H1 (cell line): Measurements from ENCODE around the gene CD248. TPM values are rescaled to one million over a fixed set of nuclear protein-coding genes. Genes with fewer than 3 reads are reported as not detected.

Source experiments
- CTCF ChIA-PET: fragments of 300-600 bp; sonication (Branson Sonifier 250); formaldehyde crosslinking; loops from one replicate; lab custom pipeline; 2021; ENCODE audit not compliant: partially characterized antibody; lab: Charles Lee
- POLR2A ChIA-PET: fragments of 300-600 bp; sonication (Branson Sonifier 250); formaldehyde crosslinking; loops from one replicate; lab custom pipeline; 2021; ENCODE audit warnings: inconsistent platforms; ENCODE audit not compliant: partially characterized antibody; lab: Charles Lee
- DNase-seq, 2 experiments: peaks; one replicate each; pipeline versions ENCODE4 v3.0.0 to v3.0.0-alpha.2; 2010 to 2022; ENCODE audit warnings: low spot score in 2 of 2, low read depth in 1 of 2, mixed read lengths in 1 of 2
- FAIRE-seq: peaks from 2 replicates; lab custom pipeline; 2011; peaks lifted over from hg19 to GRCh38; lab: Jason Lieb, UNC
- H2AFZ ChIP-seq: 2 replicates; pipeline ENCODE4 v1.8.1; 2012; ENCODE audit warnings: low read length, inconsistent platforms
- H2AK5ac ChIP-seq: 2 replicates; pipeline ENCODE4 v1.6.1; 2013; ENCODE audit warnings: low read depth, low read length
- H2BK120ac ChIP-seq: replicated peaks from 2 replicates; pipeline ENCODE3; 2013; ENCODE audit warnings: low read depth, low read length, inconsistent platforms
- H2BK12ac ChIP-seq: 2 replicates; pipeline ENCODE4 v1.6.1; 2013; ENCODE audit warnings: low read depth, low read length
- H2BK15ac ChIP-seq: 2 replicates; pipeline ENCODE4 v1.6.1; 2013; ENCODE audit warnings: low read length
- H2BK20ac ChIP-seq: 2 replicates; pipeline ENCODE4 v1.6.1; 2013; ENCODE audit warnings: low read length
- H2BK5ac ChIP-seq: 2 replicates; pipeline ENCODE4 v1.6.1; 2013; ENCODE audit warnings: low read depth, low read length
- H3K14ac ChIP-seq: 2 replicates; pipeline ENCODE4 v1.6.1; 2013; ENCODE audit warnings: inconsistent platforms; ENCODE audit not compliant: insufficient read length
- H3K18ac ChIP-seq: 2 replicates; pipeline ENCODE4 v1.6.1; 2013; ENCODE audit warnings: low read length; ENCODE audit errors: extremely low read depth
- H3K23ac ChIP-seq: 2 replicates; pipeline ENCODE4 v1.6.1; 2013; ENCODE audit warnings: inconsistent platforms; ENCODE audit not compliant: insufficient read length
- H3K23me2 ChIP-seq: 2 replicates; pipeline ENCODE4 v1.6.1; 2013; ENCODE audit warnings: low read depth, low read length
- H3K27ac ChIP-seq: 2 replicates; pipeline ENCODE4 v1.6.1; 2011; ENCODE audit warnings: low read depth, low read length, inconsistent platforms
- H3K27me3 ChIP-seq, 4 experiments: replicated peaks in 1 of 4; 1 replicate in 1 of 4; 2 replicates in 3 of 4; pipeline versions ENCODE4 v1.6.1 to v1.8.1; 2011 to 2013; ENCODE audit warnings: low read length in 3 of 4, mild to moderate bottlenecking in 3 of 4, inconsistent platforms in 2 of 4, mixed read lengths in 2 of 4, moderate library complexity in 1 of 4; ENCODE audit not compliant: control insufficient read depth in 3 of 4, insufficient read depth in 3 of 4; ENCODE audit errors: extremely low read depth in 1 of 4
- H3K36me3 ChIP-seq, 4 experiments: 2 replicates each; pipeline versions ENCODE4 v1.6.1 to v1.8.1; 2011 to 2013; ENCODE audit warnings: mild to moderate bottlenecking in 4 of 4, low read length in 3 of 4, moderate library complexity in 2 of 4, control low read depth in 1 of 4, inconsistent platforms in 1 of 4; ENCODE audit not compliant: insufficient read depth in 4 of 4, control insufficient read depth in 2 of 4
- H3K4ac ChIP-seq: replicated peaks from 2 replicates; pipeline ENCODE3; 2013; ENCODE audit warnings: low read length, low read depth, mixed read lengths, inconsistent platforms; ENCODE audit not compliant: insufficient read length
- H3K4me1 ChIP-seq, 4 experiments: replicated peaks in 1 of 4; 1 replicate in 1 of 4; 2 replicates in 3 of 4; pipeline versions ENCODE4 v1.6.1 to v1.8.1; 2011 to 2013; ENCODE audit warnings: low read length in 3 of 4, inconsistent platforms in 2 of 4, mixed read lengths in 1 of 4; ENCODE audit not compliant: insufficient read depth in 4 of 4, control insufficient read depth in 3 of 4
- H3K4me2 ChIP-seq, 2 experiments: 2 replicates each; pipeline versions ENCODE4 v1.6.1 to v1.8.1; 2011 to 2013; ENCODE audit warnings: low read depth in 2 of 2, low read length in 2 of 2, control low read depth in 1 of 2, inconsistent platforms in 1 of 2, mild to moderate bottlenecking in 1 of 2; ENCODE audit not compliant: insufficient read depth in 1 of 2
- H3K4me3 ChIP-seq, 4 experiments: fragments of 200-600, 300-600 bp in 1 of 4; sonication (generic), shearing (Covaris generic), sonication (Bioruptor Twin) in 1 of 4; 2 replicates each; pipeline versions ENCODE4 v1.5.1 to v1.8.1; 2011 to 2016; ENCODE audit warnings: low read length in 4 of 4, low read depth in 3 of 4, control low read depth in 2 of 4, inconsistent platforms in 2 of 4, mild to moderate bottlenecking in 2 of 4, mixed read lengths in 1 of 4, moderate library complexity in 1 of 4; ENCODE audit not compliant: insufficient read depth in 2 of 4; ENCODE audit errors: extremely low read depth in 1 of 4
- H3K56ac ChIP-seq: replicated peaks from 2 replicates; pipeline ENCODE3; 2013; ENCODE audit warnings: low read depth, mild to moderate bottlenecking, mixed read lengths, low read length, inconsistent platforms; ENCODE audit not compliant: insufficient read length
- H3K79me1 ChIP-seq: 2 replicates; pipeline ENCODE4 v1.6.1; 2013; ENCODE audit warnings: low read depth, low read length, control low read depth
- H3K79me2 ChIP-seq, 2 experiments: 2 replicates each; pipeline versions ENCODE4 v1.6.1 to v1.8.1; 2012 to 2013; ENCODE audit warnings: low read length in 2 of 2, mild to moderate bottlenecking in 2 of 2, inconsistent platforms in 1 of 2; ENCODE audit not compliant: insufficient read depth in 2 of 2, control insufficient read depth in 1 of 2
- H3K9ac ChIP-seq, 4 experiments: replicated peaks in 1 of 4; 1 replicate in 1 of 4; 2 replicates in 3 of 4; pipeline versions ENCODE4 v1.6.1 to v1.8.1; 2011 to 2013; ENCODE audit warnings: low read depth in 3 of 4, low read length in 3 of 4, control low read depth in 2 of 4, mild to moderate bottlenecking in 2 of 4, moderate library complexity in 2 of 4, inconsistent platforms in 1 of 4; ENCODE audit errors: extremely low read depth in 1 of 4
- H3K9me3 ChIP-seq, 2 experiments: 2 replicates each; pipeline versions ENCODE4 v1.6.1 to v1.8.1; 2012 to 2013; ENCODE audit warnings: mild to moderate bottlenecking in 2 of 2, moderate library complexity in 2 of 2, control low read depth in 1 of 2, inconsistent platforms in 1 of 2, low read depth in 1 of 2, low read length in 1 of 2, mixed read lengths in 1 of 2; ENCODE audit not compliant: insufficient read depth in 2 of 2
- H4K20me1 ChIP-seq, 2 experiments: replicated peaks in 1 of 2; 2 replicates each; pipeline versions ENCODE3 to v1.8.1; 2011 to 2013; ENCODE audit warnings: inconsistent platforms in 2 of 2, low read length in 2 of 2, mild to moderate bottlenecking in 1 of 2; ENCODE audit not compliant: insufficient read depth in 2 of 2, control insufficient read depth in 1 of 2
- H4K5ac ChIP-seq: 2 replicates; pipeline ENCODE4 v1.6.1; 2013; ENCODE audit warnings: low read length, low read depth, mixed read lengths, inconsistent platforms; ENCODE audit not compliant: insufficient read length
- H4K8ac ChIP-seq: 2 replicates; pipeline ENCODE4 v1.8.0; 2013; ENCODE audit warnings: mild to moderate bottlenecking, moderate library complexity, low read length, inconsistent platforms; ENCODE audit not compliant: insufficient read depth; ENCODE audit errors: extremely low read depth
- H4K91ac ChIP-seq: replicated peaks from 2 replicates; pipeline ENCODE3; 2013; ENCODE audit warnings: low read length, mixed read lengths, inconsistent platforms; ENCODE audit not compliant: insufficient read length
- ASH2L ChIP-seq: fragments of 200-600, 300-600 bp; sonication (generic); IDR thresholded peaks from one replicate; pipeline ENCODE4 v1.7.1; 2017; ENCODE audit warnings: low read length
- CHD2 ChIP-seq: IDR thresholded peaks from 2 replicates; pipeline ENCODE4 v1.6.1; 2012; ENCODE audit warnings: low read length, improper control_type of control experiment
- CTCF ChIP-seq, 3 experiments: IDR thresholded peaks; 1 replicate in 2 of 3; 2 replicates in 1 of 3; pipeline versions ENCODE4 v1.5.1 to v1.6.1; 2011; ENCODE audit warnings: low read length in 3 of 3, mild to moderate bottlenecking in 3 of 3, inconsistent platforms in 2 of 3, low read depth in 1 of 3, moderate library complexity in 1 of 3; ENCODE audit not compliant: insufficient read depth in 1 of 3; ENCODE audit errors: control extremely low read depth in 1 of 3
- FOSL1 ChIP-seq: IDR thresholded peaks from 2 replicates; pipeline ENCODE4 v1.6.1; 2011; ENCODE audit warnings: mild to moderate bottlenecking, low read depth, low read length, moderate library complexity; ENCODE audit not compliant: insufficient read depth
- GABPA ChIP-seq: IDR thresholded peaks from 2 replicates; pipeline ENCODE4 v1.6.1; 2011; ENCODE audit warnings: mild to moderate bottlenecking, low read length, moderate library complexity, borderline replicate concordance; ENCODE audit not compliant: insufficient read depth
- KDM4A ChIP-seq: IDR thresholded peaks from one replicate; pipeline ENCODE4 v1.7.1; 2012; ENCODE audit warnings: low read depth, mild to moderate bottlenecking, moderate library complexity, low read length, inconsistent platforms; ENCODE audit not compliant: severe bottlenecking
- POLR2A ChIP-seq, 2 experiments: IDR thresholded peaks; 1 replicate in 1 of 2; 2 replicates in 1 of 2; pipeline ENCODE4 v1.6.1; 2011; ENCODE audit warnings: low read depth in 2 of 2, low read length in 2 of 2, mild to moderate bottlenecking in 2 of 2; ENCODE audit errors: control extremely low read depth in 1 of 2
- SAP30 ChIP-seq: fragments of 300-600 bp; sonication (generic); IDR thresholded peaks from 2 replicates; pipeline ENCODE4 v1.7.1; 2012; ENCODE audit warnings: low read length, moderate library complexity, mild to moderate bottlenecking, inconsistent platforms; ENCODE audit not compliant: insufficient read depth, insufficient replicate concordance
- SP4 ChIP-seq: IDR thresholded peaks from 2 replicates; pipeline ENCODE4 v1.6.1; 2012; ENCODE audit warnings: low read length, inconsistent platforms
- ZNF274 ChIP-seq: IDR thresholded peaks from 2 replicates; pipeline ENCODE4 v1.7.0; 2012; ENCODE audit warnings: low read length, borderline replicate concordance; ENCODE audit errors: extremely low read depth
- WGBS, 2 experiments: shearing (Covaris generic) in 1 of 2; methylation state at CpG; one replicate each; pipeline versions ENCODE4 v1.1.6 to v1.1.7; 2013 to 2015; ENCODE audit warnings: low lambda C conversion rate in 2 of 2, mixed read lengths in 2 of 2, inconsistent platforms in 1 of 2, low coverage in 1 of 2, missing lambda C conversion rate in 1 of 2; ENCODE audit not compliant: insufficient replicate concordance in 2 of 2, insufficient coverage in 1 of 2, insufficient read length in 1 of 2; ENCODE audit errors: extremely low coverage in 1 of 2, missing lambda C conversion rate in 1 of 2; 5-methylcytosine and 5-hydroxymethylcytosine counted together
- polyA plus RNA-seq, 7 experiments: library from polyadenylated mRNA; depleted of rRNA in 3 of 7; stranded (reverse) in 5 of 7; unstranded in 2 of 7; fragments of >200 nt in 5 of 7; fragments of 200-250 nt in 2 of 7; gene quantifications; 1 replicate in 5 of 7; 2 replicates in 1 of 7; 4 replicates in 1 of 7; pipeline versions ENCODE4 v1.2.1 to v1.2.3, GENCODE V29; 2011 to 2013; ENCODE audit warnings: missing spikeins in 2 of 7, mixed read lengths in 2 of 7
- total RNA-seq: library from RNA; stranded (reverse); fragmentation: NEBNext Ultra II Directional; extraction: Animal tissue kit (Norgen Biotek cat#: 25700); gene quantifications from 2 replicates; pipeline ENCODE4 v1.2.1, GENCODE V29; 2021
- TF ChIP-seq, protein P1 (sequence below): IDR thresholded peaks from 2 replicates; pipeline ENCODE4 v1.6.1; 2011; ENCODE audit warnings: low read depth, mild to moderate bottlenecking, low read length; ENCODE audit not compliant: insufficient read depth

CD248 gene
- total and polyA plus RNA-seq, 2 of the 8 experiments (the other 6 are each of a cell fraction or from before 2014, with no cell fraction given): 2.7 to 3.9 TPM

GRCh38 chr11:66290330-66290621, 26.6 kb downstream of the CD248 start:
- POLR2A ChIA-PET: interaction anchor here (1.6 to 4.5 kb wide), 4 partner anchors 10 to 42 kb away, joined by 8 to 29 read pairs (median 18); partner anchors contain the start of gene RAB1B
- CTCF ChIA-PET: interaction anchor here (1.0 to 6.9 kb wide), 6 partner anchors 8 to 68 kb away, joined by 3 to 57 read pairs (median 6); no protein-coding TSS in a partner anchor
- no peaks in the 10 kb centered on the region for H3K36me3 ChIP-seq
- TF ChIP-seq SAP30 (no peak), ZNF274 (no peak), CHD2 (no peak), CTCF (IDR thresholded peaks at IDR 0.05; ENCODE audit: control extremely low read depth in 1 of 3, insufficient read depth in 1 of 3, low read depth in 1 of 3, low read length in 3 of 3) (no peak), ASH2L (no peak), GABPA (no peak), KDM4A (no peak), POLR2A (IDR thresholded peaks at IDR 0.05; ENCODE audit: control extremely low read depth in 1 of 2, low read depth in 2 of 2, low read length in 2 of 2) (no peak), FOSL1 (no peak), SP4 (no peak)
- TF ChIP-seq, protein P1, sequence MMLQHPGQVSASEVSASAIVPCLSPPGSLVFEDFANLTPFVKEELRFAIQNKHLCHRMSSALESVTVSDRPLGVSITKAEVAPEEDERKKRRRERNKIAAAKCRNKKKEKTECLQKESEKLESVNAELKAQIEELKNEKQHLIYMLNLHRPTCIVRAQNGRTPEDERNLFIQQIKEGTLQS: no peak

More at GRCh38 chr11:66290330-66290621, 26.6 kb downstream of the CD248 start:
- no peak for FAIRE-seq
- H3K9ac ChIP-seq: no peak overlapping the region; a peak in 1 of 7 replicates
- no peak overlapping the region for H3K23ac ChIP-seq
- no peak overlapping the region for H4K91ac ChIP-seq
- H3K9me3 ChIP-seq: no peaks in the 10 kb centered on the region
- H2BK5ac ChIP-seq: no peak overlapping the region
- H3K4me2 ChIP-seq: peak overlapping the region; percentile 74 to 86; a peak in 2 of 4 replicates
- no peak overlapping the region for H2AK5ac ChIP-seq
- no peak overlapping the region for H4K5ac ChIP-seq
- H3K27ac ChIP-seq: no peak overlapping the region
- DNase-seq: no peak
- H3K14ac ChIP-seq: no peak overlapping the region
- no peak overlapping the region for H2BK20ac ChIP-seq
- WGBS, 2 experiments: 86% methylated on average over 2 of the region's 2 CpGs; no CpG with 5 or more reads in 1 of the 2 experiments
- H3K79me1 ChIP-seq: peaks cover 6% of the 10 kb centered on the region
- H3K4me1 ChIP-seq: peaks cover 0 to 21% (median 6%) of the 10 kb centered on the region in 4 experiments; a peak in 5 of 7 replicates
- no peak overlapping the region for H3K56ac ChIP-seq
- no peak overlapping the region for H3K4ac ChIP-seq
- H3K79me2 ChIP-seq: peaks cover 0 to 9% of the 10 kb centered on the region in 2 experiments; a peak in 1 of 4 replicates
- H3K23me2 ChIP-seq: peaks cover 12% of the 10 kb centered on the region; the same call in 1 of the 2 replicates
- no peak overlapping the region for H4K8ac ChIP-seq
- 0 out of 2 replicates have a peak overlapping the region, but pooled peaks have one; percentile 23 for H2BK15ac ChIP-seq
- H2BK120ac ChIP-seq: no peak overlapping the region
- peaks cover 4 to 9% of the 10 kb centered on the region in 2 experiments for H4K20me1 ChIP-seq
- H3K4me3 ChIP-seq: peak overlapping the region in 1 of 4 experiments; percentile 91; a peak in 1 of 8 replicates
- peaks cover 2 to 28% (median 18%) of the 10 kb centered on the region in 4 experiments for H3K27me3 ChIP-seq
- no peak overlapping the region for H2BK12ac ChIP-seq
- no peak overlapping the region for H3K18ac ChIP-seq
- no peak overlapping the region for H2AFZ ChIP-seq
